GM19463 (cell line): ENCODE measurements around the gene LRRN2.
"Not testable (repeated sequence)": the region's sequence is repeated elsewhere in the genome, so short reads cannot be mapped to it uniquely, and the experiment has no call there.

ENCODE experiments used
- ATAC-seq: cut with Tn5 transposase; IDR thresholded peaks from one replicate; pipeline ENCODE4 v1.9.1; 2021; ENCODE audit warnings: mild to moderate bottlenecking, moderate library complexity; ENCODE audit not compliant: unreplicated experiment

Gene LRRN2

DNA sequence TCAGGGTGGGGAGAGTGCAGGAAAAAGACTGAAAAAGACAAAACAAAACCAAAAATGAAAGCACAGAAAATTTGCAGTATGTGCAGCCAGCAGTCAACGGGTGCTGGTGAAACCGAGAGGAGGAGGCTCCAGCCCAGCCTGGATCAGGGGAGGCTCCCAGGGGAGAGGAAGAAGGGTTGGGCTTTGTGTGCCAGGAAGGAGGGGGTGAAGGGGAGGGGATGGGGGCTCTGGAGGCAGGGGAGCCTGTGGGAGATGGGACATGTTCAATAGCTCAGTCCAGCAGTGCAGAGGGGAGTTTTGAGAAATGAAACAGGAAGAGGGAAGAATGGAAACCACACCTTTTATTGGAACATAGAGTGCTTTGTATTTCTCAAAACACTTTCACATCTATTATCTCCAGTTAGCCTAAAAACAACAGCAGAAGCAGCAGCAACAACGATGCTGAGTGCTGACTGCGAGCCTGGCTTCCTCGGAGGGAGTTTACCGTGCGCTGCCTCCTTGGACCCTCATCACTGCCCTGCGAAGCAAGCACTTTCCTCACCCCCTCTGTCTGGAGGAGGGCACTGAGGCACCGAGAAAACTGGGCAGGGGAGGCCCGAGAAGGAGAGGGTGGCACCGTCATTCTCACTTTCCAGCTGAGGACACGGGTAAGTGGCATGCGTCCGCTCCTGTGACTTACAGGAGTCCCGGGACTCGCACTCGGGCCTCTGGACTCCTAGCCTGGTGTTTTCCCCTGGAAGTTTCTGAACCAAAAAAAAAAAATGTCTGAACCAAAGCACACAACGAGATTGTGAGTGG lies 106.5 kb downstream of the LRRN2 start:
- ATAC-seq = peak; percentile 81

DNA sequence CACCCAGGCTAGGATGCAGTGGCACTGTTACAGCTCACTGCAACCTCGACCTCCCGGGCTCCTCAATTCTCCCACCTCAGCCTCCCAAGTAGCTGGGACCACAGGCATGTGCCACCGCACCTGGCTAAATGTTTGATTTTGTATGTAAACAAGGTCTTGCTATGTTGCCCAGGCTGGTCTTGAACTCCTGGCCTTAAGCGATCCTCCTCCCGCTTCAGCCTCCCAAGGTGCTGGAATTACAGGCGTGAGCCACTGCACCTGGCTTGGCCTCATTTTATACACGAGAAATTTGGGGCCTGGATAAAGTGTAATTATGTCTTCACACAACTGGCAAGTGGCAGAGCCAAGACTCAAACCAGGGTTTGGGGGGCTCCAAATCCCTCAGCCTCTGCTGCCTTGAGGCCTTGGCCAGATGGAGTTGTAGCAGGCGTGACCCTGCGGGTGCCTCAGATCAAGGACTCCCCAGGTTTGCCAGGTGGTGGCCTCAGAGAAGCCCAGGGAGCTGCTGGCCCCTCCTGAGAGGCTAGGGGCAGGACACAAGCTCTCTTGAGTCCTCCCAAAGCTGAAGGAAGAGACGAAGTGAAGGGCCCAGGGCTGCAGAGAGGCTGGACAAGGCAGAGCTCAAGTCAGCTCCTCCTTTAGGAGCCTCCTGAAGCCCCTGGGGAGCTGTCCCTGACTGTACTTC lies 107.6 kb downstream of the LRRN2 start:
- no peak for ATAC-seq

DNA sequence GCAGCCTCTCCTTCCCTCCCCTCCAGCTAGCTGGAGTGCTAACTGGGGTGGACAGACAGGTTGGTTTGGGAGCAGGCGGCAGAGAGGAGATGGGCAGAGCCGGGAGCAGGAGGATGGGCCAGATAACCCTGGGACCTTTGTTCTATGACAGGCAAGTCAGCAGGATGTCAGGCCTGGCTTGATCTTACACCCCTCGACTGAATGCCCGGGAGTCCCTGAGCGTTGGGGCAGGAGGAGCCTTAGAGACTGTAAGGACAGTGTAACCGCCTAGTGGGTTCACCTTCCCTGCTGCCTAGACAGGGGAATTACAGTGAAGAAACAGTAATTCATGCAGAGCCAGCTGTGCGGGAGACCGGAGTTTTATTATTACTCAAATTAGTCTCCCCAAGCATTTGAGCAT lies 109.1 kb downstream of the LRRN2 start:
- no peak for ATAC-seq

DNA sequence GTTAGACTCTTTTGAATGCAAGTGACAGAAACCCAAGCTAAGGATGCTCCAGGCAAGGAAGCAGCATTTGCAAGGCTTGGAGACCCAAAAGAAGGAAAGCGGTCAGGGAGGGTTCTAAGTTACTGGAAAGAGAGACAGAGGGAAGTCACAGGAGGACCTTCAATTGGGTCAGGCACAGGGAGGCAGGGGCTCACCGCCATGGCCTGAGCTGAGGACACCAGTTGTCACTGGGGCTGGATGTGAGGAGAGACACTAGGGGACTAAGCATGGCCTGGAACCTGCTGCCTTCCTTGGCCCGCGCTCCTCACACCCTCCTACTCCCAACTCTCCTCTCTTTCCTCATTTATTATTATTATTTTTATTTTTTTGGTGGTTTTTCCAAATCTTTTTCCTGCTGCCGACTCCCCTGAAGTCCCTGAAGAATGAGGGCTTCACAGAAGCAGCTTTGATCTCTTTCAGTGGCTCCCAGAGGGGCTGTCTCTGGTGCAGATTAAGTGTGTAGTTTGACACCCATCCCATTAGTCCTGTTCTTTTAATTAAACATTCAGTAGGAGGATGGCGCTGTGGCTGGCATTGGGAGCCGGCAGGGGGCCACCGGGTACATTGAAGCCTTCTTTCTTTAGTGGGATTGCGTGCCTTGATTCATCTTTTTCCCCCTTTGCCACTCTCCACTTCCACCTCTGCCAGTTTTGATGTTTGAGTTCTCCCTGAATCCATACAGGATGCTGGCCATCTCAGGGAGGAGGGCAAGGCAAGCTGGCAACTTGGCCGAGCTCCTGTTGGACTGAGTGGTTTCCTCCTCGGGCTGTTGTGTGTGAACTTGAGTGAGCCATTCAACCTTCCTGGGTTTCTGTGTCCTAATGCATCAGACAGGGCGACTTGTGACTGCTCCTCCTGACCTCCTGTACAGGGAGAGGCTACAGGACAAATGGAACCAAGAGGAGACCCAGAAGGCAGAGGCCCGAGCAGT lies 110.0 kb downstream of the LRRN2 start:
- ATAC-seq = no peak

DNA sequence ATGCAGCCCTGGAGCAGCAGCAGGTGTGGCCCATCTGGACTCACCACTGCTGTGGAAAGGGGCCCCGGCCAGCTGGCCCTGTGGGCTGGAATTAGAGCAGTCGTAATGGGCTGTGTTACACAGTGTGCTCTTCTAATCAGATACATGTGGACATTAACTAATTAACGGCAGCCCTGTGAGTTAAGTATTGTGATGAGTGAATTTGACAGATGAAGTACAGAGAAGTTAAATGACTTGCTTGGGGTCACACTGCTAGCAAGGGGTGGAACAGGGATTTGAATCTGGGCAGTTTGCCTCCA lies 110.7 kb downstream of the LRRN2 start:
- no peak for ATAC-seq

DNA sequence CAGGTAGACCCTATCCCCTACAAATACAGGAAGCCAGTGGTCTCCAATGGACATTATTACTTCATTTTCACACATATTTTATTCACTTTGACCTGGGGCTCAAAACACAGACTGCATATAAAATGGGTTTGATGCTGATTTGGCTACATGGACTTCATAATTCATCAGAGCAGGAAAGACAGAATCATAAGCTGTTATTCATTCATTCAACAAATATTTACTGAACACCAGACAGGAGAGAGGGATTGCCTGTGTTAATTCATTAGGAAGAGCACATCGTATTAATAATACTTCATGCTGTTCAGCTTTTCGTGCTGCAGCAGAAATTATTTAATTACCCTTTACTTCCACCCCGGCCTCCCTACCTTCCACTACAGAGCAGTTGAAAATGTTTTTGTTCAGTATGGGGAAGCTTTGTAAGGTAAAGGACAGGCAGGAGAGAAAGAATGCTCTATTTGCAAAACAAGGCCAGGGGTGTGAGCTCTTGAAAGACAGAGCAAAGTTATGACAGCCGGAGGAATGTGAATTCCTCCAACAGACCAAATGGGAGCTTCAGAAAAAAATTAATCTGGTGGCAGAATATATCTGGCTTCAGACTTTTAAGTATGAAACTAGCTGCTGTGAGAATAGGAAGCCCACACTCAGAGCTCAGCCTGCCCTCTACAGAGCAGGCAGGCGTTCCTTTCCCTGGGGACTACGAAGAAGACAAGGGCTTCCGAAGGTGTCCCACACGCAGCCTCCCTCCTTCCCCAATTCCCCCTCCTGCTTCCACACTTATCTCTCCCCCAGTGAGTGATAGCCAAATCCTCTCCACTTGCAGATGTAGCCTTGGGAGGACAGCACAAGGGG lies 111.3 kb downstream of the LRRN2 start:
- ATAC-seq = no peak

DNA sequence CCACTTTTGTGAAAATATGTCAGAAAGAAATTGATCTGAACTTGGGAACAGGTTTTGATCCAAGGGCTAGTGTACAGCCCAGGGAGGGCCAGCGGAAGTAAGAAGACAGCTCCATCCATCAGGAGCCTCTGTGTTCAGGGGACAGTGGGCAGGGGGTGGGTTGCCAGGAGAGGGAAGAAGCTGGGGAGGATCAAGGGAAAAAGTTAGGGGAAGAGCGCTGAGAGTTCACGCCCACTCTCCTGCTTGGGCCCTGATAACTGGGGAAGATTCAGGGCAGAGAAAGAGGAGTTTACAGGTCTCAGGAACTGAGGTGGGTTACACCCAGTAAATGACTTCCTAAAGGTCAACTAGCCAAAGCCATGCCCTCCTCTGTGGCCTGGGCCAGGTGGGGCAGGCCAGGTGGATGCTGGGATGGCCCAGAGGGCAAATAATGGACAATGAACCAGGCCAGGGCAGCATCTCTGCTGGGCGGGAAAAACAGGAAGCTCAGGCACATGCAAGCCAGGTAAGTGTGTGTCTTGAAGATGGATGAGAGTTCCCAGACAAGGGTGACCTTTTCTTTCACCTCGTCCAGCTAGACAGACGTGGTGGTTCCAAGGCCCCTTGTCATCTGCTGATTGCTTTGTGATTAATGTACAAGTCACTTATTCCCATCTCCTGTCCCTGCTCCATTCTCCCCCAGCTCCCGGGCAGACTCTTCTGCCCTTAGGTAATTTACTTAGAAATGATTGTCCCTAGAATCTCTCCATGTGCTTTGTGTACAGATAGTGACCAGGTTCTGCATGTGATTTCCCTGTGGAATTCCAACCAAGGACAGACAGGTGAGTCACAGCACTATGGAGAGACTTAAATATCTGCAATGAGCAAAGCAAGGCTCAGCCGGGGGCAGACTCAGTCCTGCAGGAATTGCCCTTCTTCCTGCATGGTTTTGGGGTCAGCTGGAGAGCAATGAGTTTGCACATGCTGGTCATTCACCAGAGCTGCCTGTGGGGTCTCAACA lies 112.3 kb downstream of the LRRN2 start:
- ATAC-seq = no peak

DNA sequence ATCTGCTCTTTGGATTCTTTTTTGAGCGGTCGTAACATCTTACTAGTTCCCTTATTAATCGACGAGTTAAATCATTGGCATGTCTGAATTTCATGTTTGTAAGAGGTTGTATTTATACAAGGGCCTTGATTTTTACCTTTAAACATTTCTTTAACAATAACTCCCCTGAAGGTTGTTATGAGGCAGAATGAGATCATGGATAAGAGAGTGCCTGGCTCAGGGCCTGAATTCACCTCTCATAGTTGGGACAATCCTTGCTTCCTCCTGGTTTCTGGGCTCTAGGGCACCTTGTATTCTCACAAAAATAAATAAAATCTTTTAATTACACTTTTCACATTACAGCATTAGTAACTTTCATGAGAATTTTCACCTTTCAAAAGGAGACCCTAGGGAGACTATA lies 113.9 kb downstream of the LRRN2 start:
- no peak for ATAC-seq

DNA sequence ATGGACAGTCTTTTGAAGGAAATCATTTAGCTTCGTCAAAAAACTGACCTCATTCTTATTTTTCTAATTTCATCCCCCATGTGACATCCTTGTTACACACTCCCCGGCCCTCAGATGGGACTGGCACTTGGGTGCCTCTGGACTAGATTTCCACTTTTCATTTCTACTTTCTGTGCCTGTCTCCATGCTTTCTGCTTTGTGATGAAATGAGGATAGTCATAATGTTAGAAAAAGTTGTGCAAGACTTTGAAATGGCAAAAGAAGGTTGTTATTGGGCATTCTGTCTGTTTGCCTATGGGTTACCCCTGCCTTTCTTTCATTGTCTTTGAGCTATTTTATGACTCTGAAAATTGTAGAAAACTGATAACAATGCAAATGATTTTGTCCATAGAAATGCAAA lies 114.4 kb downstream of the LRRN2 start:
- ATAC-seq = no peak

DNA sequence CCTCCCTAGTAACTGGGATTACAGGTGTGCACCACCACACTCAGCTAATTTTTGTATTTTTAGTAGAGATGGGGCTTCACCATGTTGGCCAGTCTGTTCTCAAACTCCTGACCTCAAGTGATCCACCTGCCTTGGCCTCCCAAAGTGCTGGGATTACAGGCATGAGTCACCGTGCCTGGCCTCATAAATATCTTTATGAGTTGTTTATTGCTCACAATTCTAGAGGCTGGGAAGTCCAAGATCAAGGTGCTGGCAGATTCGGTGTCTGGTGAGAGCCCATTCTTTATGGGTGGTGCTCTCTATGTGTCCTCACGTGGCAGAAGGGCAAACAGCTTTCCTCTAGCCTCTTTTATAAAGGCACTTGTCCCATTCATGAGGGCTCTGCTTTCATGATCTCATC lies 115.5 kb downstream of the LRRN2 start:
- ATAC-seq = not testable (repeated sequence)

DNA sequence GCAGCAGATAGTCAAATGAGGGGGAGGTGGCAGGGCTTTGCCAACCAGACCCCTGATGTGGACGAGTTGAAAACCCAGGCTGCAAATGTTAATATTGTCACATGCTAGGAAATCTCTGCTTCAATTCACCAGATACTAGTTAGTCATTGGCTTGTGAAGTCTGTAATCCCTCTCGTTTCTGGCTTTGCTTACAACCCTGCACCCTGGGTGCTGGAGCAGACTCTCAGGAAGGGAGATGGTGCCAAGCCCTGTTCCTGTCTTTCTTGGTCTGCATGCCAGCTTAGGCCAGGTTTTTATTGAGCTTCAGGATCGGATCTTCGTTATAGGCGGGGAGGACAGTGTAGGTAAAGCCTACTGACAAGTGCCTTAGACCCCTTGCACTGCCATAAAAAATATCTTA lies 116.1 kb downstream of the LRRN2 start:
- no peak for ATAC-seq

DNA sequence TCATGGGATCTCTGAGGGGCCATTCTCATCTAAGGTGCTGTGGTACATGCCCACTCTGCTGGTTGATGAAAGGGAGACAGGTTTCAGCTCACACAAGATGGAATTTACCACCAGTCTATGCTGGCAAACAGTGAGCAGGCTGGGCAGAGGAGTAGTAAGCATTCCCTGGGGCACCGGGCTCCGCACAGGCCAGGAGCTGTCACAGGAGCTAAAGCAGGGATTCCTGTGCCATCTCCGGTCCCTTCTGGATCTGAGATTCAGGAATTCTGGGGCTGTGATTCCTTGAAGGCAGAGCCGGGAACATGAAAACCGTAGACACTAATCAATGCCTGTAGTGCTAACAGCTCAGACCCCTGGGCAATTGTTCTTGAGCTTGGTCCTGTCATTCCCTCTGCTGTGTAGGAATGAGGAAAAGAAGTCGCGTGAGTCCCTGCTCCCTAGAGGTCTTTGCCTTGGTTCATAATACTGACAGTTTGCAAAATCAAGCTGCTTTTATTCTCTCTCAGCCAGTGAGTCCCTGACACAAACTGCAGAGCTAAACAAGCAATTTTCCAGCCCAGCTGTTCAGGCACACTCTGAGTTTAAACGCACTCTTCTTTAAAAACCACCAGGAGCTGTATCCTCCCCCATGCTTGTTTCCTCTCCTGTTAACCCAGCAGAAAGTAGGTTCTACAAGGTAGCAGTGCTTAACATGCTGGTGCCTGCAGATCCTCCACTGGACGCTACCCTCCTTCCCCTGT lies 116.8 kb downstream of the LRRN2 start:
- no peak for ATAC-seq
